GM18517 (cell line): Measurements from ENCODE around the gene ZMAT5.

Experiments
- ATAC-seq: cut with Tn5 transposase; IDR thresholded peaks from one replicate; pipeline ENCODE4 v1.9.1; 2021; ENCODE audit warnings: mild to moderate bottlenecking, moderate library complexity; ENCODE audit not compliant: unreplicated experiment

Gene ZMAT5

DNA sequence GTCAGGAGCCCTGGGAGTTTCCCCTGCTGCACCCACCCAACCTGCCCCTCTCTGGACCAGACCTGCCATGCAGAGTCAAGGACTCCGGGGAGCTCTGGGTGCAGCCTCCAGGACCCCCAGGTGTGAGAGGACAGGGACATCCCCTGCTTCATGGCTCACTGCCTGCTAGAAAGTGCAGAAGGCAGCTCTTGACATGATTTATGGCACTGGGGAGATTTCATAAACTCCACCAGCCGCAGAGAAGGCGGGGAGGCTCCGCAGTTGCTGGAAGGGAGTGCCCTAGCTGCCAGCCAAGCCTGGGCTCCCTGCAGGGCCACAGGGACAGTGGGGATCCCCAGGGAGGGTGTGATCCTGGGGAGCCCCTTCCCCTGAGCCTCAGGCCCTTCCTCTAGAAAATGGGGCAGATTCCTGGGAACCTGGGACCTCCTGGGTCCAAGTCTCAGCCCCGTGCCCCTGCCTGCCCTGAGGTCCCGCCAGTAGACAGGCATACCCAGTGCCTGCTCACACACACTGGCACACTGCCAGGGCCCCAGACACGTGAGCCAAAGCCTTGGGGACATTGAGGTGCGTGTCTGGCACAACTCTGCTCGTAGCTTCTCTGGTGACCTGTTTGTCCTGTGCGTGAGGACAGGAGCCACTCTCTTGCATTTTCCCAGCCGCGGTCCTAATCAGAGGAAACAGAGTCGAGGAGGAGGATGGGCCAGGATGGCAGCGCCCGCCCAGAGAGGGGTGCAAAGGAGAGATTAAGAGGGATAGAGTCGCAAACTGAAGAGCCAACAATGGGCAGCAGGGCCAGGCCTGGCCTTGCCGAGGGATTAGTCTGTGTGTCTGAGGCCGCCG is 33.2 kb downstream of the ZMAT5 start:
- no peak for ATAC-seq

DNA sequence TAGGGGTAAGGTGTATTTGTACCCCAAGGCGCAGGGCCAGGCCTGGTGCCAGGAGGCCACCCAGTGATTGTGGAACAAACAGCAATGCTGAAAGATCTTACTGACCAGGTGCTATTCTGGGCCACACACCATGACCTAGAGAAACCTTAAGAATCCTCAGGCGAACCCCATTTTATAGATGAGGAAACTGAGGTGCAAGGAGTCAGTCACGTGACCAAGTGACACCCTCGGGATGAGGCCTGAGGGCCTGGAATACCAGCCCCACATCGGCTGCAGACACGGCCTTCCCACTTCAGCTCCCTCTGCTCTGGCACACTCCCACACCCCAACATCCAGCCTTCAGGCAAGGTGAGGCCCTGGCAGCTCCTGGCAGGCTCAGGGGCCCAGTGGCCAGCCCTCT is 33.9 kb downstream of the ZMAT5 start:
- ATAC-seq: no peak

DNA sequence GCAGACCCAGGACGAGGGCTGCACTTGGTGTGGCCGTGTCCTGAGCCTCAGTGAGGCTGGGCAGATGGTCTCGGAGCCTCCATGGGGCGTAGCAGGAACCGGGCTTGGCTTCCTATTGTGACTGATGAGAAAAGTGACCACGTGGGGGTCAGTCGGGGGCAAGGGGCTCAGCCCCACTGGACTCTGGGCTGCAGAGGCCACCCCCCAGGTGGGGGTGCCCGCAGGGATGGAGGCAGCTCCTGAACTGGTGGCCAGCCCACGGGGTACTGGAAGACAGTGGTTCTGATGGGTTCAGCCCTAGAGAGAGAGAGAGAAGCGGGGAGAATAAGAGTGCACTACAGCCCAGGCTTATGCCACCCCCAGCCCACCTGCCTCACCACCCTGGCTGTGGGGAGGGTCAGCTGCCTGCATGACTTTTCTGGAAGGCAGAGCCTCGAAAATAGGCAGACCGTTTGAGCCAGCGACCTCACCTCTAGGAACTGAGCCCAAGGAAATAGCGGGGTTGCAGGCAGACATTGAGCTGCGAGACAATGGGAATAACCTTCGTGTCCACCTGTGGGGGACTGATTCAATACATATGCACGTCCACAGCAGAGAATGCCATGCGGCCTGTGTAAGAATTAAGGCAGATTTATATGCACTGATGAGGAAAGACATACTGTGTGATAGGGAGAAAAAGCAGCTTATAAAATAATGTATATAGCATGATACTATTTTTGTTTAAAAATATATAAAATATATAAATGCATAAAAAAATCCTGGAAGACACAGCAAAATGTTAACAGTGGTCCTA is 35.6 kb downstream of the ZMAT5 start:
- no peak for ATAC-seq

DNA sequence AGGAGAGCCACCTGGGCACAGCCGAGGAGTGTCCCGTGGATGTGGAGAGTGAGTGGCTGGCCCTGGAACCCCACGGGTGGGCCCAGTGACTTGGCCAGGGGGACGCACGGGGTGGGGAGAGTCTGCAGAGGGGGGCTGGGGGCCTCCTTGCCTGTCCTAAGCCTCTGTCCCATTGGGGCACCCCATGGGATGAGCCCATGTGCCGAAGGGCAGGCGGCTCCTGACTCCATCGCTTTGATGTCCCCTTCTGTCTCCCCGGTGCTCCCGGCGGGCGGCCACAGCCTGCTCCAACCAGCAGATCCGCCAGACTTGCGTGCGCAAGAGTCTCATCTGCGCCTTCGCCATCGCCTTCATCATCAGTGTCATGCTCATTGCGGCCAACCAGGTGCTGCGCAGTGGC is 37.6 kb downstream of the ZMAT5 start:
- ATAC-seq: no peak

DNA sequence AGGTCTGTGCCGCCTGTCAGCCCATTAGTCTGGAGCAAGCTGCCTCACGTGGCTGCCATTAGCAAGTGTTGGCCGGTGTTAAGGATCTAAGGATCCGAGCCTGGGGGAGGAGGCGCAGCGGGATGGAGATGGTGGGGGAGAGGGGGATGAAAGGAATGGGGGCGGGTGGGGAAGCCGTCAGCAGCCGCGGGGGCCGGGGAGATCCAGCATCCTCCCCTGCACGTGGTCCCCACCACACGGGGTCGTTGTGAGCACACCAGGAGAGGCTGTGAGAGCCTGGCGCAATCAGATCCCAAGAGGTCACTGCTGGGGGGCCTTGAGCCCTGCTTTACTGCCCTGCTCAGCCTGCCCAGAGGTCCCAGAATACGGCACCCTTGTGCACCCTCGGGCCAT is 39.7 kb downstream of the ZMAT5 start:
- ATAC-seq: no peak

DNA sequence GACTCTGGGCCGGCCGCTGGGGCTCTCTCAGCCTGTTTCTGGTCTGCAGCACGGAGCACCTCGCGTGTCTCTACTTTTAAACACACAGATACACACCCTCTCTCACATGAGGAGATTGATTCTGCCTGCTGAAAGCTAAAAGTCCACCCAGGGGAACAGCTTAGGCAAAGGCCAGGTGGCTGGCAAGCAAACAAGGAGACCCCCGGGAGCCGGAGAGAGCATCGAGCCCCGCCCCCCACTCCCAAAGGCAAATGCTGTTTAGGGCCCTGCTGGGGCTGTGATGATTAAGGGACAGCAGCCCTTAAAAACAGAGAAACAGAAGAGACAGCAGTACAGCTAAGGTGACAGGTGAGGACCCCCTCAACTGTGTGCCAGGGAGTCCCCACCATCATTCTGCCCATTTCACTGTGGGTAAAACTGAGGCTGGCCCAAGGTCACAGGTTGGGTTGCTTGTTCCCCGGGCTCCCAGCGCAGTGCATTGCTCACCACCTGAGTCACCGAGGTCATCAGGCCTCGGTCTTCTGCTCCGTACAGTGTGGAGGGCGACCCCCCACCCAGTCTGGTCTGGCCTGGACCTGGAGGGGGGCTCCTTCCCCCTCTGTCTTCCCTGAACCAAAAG is 40.2 kb downstream of the ZMAT5 start:
- no peak for ATAC-seq

DNA sequence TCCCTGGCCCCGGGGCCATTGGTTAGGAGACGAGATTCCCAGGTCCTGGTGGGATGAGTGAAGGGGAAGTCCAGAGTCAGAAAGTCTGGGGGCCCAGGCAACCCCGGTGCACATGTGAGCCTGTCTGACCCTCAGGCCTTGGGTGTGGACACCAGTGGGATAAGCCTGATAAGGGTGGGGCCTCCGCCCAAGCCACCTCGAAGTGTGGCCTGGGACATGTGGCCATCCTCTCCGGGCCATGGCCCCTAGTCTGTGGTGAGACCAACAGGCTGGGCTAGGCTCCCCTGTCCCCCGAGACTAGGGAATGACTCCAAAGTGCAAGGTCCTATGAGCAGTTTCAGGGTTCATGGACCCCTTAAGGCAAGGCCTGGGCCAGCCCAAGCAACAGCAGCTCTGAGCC is 40.7 kb downstream of the ZMAT5 start:
- ATAC-seq: no peak

DNA sequence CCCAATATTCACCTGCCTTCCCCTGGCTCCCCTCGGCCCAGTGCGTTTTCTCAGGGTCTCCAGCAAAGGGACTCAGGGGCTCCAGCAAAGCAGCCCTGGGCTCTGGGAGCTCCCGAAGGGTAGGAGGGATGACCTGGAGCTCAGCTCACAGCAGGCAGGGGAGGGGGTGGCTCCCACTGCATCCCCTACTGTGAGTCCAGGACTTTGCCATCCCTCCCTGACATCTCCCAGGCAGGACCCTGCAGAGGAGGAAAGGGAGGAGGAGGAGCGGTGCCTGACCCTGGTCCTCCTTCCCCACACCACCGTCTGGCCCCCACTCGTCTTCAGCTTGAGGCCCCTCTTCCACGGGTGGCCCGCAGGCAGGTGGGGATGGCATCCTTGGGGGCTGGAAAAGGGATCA is 42.0 kb downstream of the ZMAT5 start:
- no peak for ATAC-seq

DNA sequence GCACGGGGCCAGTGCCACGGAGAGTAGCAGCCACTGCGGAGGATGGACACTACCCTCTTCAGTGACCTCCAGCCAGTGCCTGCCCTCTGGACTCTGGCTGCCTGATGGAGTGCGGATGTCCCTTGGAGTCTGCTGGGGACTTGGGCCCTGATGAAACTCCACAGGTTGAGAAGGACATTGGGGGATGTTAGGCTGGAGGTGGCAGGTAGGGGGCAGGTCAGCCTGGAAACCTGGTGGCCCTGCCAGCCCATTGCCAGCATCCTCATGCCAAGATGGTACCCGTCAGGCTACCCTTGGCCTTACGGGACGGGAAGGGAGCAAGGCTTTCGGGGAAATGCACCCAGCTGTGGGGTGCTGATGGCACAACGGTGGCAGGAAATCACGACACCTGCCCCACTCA is 43.0 kb downstream of the ZMAT5 start:
- ATAC-seq: no peak

DNA sequence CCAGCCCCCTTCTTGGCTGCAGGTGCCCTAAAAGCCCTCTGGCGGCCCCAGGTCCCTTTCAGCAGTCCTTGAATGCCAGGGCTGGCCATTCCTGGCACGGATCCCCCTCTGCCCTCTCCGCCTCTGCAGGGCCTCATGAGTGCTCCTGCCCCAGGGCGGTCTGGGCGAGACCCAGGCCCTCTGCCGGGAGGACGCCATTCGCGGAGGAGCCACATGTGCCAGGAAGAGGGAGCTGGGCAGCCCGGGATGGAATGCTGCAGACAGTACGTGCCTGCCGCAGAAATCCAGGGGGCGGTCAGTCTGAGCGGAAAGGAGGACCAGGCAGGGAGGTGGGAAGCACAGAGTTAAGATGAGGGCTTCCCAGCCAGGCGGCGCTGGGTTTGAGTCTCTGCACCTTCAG is 44.2 kb downstream of the ZMAT5 start:
- no peak for ATAC-seq

DNA sequence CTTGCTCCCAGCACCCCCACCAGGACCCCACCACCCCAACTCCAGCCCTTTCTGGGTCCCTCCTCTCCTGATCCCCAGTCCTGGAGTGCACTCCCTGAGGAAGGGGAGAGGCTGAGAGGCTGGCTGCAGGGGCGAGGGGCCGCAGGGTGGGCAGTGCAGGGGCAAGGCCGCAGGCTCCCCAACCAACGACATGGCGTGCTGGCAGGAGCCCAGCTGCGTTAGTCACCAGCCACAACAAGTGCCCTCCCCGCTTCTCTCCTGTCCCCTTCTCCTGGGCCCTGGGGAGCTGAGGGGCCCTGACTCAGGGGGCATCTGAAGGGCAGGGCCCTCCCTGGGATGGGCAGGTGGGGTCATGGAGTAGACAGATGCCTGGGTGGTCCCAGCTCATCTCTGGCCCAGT is 44.7 kb downstream of the ZMAT5 start:
- ATAC-seq: no peak

DNA sequence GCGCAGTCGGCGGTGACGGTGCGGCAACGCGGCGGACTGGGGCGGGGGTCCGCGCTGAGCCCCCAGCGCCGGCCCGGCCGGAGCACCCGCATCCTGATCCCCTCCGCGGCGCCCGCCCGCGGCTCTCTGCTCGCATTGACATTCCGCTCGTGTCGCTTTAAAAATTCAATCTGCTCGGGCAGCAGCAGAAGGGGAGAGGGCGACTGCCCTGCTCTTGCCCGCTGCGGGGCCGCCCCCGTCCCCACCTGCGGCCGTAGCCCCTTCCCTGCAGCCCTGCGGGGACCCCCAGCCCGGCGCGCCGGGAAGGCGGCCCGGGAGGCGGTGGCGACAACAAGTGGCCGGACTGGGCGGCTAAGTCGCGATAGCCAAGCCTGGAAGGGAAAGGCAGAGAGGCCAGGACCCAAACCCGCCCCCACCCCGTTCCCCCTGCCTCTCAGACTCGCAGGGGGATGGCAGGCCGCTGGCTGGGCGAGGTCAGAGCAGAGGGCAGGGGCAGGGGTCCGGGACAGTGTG is 45.9 kb downstream of the ZMAT5 start:
- no peak for ATAC-seq

DNA sequence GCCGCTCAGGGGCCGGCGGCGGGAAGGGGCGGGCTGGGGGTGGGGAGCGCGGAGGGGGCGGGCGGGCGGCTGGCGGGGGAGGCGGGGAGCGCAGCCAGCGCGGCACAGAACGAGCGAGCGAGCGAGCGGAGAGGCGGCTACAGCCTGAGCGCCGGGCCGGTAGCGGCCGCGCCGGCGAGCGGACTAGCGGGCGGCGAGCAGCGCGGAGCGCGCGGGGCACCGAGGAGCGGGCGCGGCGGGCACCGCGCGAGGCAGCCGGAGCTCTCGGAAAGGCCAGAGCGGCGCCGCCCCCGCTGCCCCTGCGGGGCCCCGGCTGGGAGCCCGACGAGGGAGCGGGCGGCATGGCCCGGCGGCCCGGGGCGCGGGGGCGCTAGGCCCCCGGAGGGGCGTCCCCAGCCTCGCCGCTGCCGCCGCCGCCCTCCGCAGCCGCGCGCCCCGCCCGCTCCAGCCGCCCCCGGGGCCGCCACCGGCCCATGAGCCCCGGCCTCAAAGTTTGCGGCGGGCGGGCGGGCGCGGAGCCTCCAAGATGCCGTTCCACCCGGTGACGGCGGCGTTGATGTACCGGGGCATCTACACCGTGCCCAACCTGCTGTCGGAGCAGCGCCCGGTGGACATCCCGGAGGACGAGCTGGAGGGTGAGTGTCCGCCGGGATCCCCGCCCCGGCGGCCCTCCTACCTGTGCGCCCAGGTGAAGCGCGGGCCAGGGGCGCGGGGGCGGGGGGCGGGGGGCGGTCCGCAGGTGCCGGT is 46.7 kb downstream of the ZMAT5 start, which contains the start of gene CABP7:
CABP7 (plus strand) TSS at position 105 of the 747 bp plus-strand sequence; CDS start at position 527, 422 bp downstream.
- ATAC-seq: no peak

DNA sequence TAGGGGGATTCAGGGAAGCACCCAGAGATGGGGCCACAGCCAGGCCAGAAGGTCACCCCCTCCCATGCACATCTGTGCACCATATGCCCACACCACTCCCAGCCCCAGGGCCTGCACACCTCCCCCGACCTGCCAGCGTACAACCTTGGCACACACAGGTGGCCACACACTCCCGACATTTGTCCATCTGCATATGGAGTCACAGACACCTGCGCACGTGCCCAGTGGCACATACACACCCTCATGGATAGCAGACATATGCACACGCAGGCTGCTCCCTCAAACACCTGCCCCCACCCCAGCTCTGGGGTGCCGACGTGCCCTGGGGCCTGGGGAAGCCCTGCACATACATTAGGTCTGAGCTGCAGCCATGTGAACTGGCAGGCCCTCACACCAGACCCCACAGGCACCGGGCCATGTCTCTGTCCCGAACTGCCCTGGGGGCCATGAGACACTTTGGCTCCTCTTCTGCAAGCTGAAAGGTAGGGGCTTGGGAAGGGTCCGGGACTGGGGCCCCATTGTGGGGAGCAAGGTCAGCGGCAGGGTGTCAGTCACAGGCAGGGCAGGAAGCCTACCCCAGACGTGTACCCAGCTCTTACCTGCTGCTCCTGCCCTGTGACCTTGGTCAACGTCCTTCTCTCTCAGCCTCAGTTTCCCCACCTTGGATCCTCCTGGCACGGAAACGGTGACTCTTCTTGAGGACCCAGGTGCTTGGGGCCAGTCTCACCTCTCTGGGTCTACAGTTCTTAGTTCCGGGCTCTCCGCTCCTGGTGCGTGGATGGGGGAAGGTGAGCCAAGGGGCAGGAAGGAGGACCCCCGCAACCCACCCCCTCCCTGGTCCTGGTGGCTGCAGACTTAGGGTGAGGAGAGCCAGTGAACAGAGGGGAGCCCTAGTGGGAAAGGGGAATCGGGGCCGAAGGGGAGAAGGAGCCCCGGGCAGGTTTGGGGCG is 47.6 kb downstream of the ZMAT5 start:
- ATAC-seq: no peak

DNA sequence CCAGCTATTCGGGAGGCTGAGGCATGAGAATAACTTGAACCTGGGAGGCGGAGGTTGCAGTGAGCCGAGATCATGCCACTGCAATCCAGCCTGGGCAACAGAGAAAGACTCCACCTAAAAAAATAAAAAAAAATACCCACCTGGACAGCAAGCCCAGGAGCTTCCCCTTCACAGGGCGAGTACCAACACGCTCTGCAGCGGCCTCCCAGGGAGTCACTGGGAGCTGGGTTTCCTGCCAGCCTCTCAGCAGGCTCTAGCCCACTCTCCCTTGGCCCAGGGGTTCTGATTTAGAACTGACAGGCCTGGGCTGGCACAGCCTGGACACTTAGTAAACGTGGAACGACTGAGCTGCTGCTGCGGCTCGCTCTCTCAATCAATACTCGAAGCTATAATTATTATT is 49.0 kb downstream of the ZMAT5 start:
- ATAC-seq: no peak

DNA sequence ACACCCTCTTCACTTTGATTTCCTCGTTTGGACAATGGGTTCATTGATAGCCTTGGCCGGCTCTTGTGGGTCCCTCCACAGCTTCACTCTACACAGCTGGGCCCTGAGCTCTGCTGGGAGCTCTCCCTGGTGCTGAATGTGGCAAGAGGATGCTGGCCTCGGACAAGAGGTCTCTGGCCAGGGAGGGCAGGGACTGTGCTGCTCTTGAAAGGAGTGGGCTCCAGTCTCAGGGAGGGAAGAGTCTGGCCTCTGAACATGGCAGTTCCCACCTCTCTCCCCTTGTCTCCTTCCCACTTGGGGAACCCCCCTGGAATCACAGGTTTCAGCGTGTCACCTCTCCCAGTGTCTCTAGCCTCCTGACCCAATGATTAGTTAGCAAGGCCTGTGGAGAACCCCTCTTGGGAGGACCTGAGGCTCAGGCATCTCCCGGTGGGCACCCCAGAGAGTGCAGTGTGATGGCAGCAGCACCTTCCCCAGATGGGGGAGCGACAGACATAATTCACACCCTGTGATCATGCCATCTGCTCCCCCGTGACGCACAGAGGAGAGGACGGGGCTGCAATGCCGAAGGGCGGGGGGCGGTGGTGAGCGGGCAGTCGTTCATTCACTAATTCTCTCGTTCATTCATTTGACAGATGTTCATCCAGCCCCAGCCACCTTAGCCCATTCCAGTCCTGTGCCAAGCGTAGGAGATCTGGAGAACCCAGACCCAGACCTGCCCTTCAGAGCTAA is 49.8 kb downstream of the ZMAT5 start:
- no peak for ATAC-seq

DNA sequence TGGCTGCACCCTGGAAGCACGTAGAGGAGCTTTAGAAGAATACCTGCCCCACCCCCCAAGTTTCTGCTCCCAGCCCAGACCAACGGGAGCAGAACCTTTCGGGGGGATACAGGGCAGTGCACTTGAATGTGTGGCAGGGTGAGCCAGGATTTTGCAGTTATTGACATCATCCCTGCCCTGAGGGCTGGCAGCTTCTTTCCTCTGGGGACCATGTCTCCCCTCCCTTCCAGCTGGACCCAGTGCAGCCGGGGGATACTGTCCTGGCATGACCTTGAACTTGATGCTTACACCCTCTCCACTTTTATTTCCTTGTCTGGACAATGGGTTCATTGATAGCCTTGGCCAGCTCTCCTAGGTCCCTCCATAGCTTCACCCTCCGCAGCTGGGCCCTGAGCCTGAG is 51.1 kb downstream of the ZMAT5 start:
- no peak for ATAC-seq

DNA sequence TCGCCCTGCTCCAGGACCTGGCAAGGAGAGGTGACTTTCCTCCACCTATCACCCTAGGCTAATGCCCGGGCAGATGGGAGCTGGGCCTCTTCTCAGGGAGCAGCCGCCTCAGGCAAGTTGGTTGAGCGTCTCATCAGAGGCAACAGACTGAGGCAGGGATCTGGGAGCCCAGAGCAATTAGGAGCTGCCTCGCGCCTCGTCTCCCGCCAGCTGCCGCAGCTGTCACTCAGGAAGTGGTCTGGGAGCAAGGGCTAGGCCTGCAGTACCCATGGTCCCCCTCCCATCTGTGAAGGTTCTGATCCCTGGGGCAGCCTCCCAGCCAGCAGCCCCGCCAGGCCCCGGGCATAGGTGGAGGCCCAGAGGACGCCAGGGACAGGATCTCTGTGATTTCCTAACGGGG is 51.6 kb downstream of the ZMAT5 start:
- no peak for ATAC-seq

DNA sequence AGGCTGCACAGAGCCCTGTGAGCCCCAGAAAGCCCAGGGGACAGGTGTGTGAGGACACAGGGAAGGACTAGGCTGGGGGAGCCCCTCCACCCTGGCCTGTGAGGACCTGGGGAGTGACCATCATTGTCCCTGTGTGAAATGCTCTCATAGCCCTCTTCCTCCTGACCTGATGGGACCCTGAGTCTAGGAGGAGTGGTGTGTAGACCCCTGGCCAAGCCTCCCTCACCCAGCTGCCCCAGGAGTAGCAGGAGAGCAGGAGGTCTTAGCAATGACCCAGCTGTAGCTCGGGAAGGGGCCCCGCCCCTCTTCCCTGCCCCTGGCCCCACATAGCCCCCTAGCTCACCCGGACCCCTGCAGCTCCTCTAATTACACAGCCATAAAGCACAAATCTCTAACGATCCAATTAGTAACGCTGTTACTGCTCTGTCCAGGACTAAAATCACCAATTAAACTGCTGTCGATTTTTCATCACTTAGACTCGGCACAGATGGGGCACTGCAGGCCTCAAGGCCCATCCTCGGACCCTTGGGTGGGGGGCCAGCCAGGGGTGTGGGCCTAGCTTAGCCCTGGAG is 53.6 kb downstream of the ZMAT5 start:
- ATAC-seq: no peak
